ENCODE measurements around the gene STK17B. TPM values are rescaled to one million over a fixed set of nuclear protein-coding genes. Genes with fewer than 3 reads are reported as not detected.
"Not testable (repeated sequence)": the region's sequence is repeated elsewhere in the genome, so short reads cannot be mapped to it uniquely, and the experiment has no call there.

The STK17B gene
- total RNA-seq, 1 donor, result 114 TPM

DNA sequence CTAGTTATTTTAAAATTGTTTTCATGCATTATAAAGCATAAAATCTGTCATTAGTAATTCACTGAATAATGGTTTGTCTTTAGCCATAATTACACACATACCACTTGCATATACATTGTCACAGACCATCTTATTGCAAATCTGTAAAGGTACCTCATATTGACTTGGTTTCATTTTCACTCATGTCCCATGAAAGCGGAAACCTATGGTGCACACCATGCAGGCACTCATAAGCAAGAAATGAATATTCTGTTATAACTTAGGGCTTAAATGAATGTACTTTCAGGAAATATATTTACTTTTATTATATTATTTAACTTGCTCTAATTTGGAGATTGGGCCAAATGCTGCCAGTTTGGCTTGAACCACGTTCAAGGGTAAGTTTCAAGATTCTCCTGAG, 29.2 kb upstream of the STK17B start:
- H3K4me3 ChIP-seq (ENCODE audit: low read depth, low read length), result no peak overlapping the region
- no peak for DNase-seq (ENCODE audit: low read depth)
- TF ChIP-seq, protein P1, sequence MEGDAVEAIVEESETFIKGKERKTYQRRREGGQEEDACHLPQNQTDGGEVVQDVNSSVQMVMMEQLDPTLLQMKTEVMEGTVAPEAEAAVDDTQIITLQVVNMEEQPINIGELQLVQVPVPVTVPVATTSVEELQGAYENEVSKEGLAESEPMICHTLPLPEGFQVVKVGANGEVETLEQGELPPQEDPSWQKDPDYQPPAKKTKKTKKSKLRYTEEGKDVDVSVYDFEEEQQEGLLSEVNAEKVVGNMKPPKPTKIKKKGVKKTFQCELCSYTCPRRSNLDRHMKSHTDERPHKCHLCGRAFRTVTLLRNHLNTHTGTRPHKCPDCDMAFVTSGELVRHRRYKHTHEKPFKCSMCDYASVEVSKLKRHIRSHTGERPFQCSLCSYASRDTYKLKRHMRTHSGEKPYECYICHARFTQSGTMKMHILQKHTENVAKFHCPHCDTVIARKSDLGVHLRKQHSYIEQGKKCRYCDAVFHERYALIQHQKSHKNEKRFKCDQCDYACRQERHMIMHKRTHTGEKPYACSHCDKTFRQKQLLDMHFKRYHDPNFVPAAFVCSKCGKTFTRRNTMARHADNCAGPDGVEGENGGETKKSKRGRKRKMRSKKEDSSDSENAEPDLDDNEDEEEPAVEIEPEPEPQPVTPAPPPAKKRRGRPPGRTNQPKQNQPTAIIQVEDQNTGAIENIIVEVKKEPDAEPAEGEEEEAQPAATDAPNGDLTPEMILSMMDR (IDR thresholded peaks at IDR 0.05; ENCODE audit: insufficient read depth, low read length), result no peak

DNA sequence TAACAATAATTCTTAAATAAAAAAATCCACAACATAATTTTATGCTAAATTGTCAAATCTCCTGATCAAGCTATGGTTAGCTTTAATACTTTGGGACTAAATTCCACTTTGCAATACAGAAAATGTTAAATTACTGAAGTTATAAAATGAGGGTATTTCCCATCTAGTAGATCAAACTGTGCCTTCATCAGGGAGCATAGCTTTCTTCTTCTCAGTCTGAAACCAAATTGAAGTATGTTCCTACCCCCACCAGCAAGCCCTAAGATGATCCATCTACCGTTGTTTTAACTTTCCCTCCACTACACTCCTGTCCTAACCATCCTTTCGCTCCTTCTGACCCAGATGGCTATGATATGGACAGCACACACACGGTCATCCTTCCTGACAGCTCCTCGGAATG, 24.4 kb upstream of the STK17B start:
- no peak for DNase-seq (ENCODE audit: low read depth)
- H3K4me3 ChIP-seq (ENCODE audit: low read depth, low read length), result no peak overlapping the region
- TF ChIP-seq, protein P1 (IDR thresholded peaks at IDR 0.05; ENCODE audit: insufficient read depth, low read length), result no peak

DNA sequence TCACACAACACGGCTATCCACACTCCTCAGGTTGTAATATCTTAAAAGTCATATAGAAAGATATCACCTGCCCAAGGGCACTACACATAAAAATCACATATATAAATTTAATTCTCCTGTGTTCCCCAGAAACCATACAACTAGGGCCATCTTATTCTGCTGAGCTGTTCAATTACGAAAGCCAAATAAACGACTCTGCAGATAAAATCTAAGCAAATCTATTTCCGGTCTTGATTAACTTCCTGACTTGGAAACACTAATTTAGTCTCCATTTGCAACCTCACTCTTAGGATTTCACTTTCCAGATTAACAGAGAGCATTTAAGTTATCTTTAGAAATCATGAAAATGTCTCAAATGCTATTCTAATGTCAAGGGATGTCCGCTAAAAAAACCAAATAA, 23.9 kb upstream of the STK17B start:
- DNase-seq (ENCODE audit: low read depth), result no peak
- TF ChIP-seq, protein P1 (IDR thresholded peaks at IDR 0.05; ENCODE audit: insufficient read depth, low read length), result no peak
- H3K4me3 ChIP-seq (ENCODE audit: low read depth, low read length), result no peak overlapping the region

DNA sequence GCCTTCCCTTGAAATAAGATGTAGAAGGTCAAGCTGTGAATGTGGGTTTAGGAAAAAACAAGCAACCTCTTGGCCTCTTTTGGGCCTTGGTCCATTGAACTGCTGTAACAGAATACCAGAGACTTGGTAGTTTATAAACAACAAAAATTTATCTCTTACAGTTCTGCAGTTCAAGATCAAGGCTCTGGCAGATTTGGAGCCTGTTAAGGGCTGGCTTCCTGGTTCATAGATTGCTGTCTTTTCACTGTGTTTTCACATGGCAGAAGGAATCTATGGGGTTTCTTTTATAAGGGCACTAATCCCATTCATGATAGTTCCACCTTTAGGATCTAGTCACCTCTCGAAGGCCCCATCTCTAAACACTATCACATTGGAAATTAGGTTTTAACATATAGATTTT, 20.2 kb upstream of the STK17B start:
- H3K4me3 ChIP-seq (ENCODE audit: low read depth, low read length), result no peak overlapping the region
- TF ChIP-seq, protein P1 (IDR thresholded peaks at IDR 0.05; ENCODE audit: insufficient read depth, low read length), result no peak
- DNase-seq (ENCODE audit: low read depth), result no peak

DNA sequence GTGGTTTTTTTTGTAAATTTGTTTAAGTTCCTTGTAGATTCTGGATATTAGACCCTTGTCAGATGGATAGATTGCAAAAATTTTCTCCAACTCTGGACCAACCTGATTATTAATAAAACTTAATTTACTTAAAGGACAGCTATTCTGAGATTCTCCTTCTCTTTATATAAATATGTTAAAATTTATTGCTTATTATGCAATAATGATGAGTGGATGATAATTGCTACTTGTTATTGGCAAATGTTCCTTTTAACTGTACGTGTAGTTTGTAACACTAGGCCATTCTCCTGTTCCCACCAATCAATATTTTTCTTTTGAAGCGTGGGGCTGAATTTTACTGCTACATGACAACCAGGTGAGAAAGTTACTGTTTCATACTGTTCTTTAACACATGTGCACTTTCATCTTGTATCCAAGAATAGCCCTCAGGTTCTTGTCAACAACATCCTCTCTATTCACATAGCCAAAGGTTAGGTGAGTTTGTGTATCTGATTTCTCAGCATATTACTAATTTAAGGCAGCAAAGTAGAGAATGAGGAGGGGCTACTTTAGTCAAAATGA, 16.6 kb upstream of the STK17B start:
- H3K4me3 ChIP-seq (ENCODE audit: low read depth, low read length), result no peak overlapping the region
- TF ChIP-seq, protein P1 (IDR thresholded peaks at IDR 0.05; ENCODE audit: insufficient read depth, low read length), result no peak
- DNase-seq (ENCODE audit: low read depth), result no peak

DNA sequence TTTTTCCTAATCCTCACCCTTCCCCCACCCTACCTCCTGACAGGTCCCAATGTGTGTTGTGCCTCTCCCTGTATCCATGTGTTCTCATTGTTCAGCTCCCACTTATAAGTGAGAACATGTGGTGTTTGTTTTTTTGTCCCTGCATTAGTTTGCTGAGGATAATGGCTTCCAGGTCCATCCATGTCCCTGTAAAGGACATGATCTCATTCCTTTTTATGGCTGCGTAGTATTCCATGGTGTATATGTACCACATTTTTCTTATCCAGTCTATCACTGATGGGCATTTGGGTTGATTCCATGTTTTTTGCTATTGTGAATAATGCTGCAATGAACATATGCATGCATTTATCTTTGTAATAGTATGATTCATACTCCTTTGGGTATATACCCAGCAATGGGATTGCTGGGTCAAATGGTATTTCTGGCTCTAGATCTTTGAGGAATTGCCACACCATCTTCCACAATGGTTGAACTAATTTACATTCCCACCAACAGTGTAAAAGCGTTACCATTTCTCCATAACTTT, 15.9 kb upstream of the STK17B start:
- not testable (repeated sequence) for DNase-seq (ENCODE audit: low read depth); H3K4me3 ChIP-seq (ENCODE audit: low read depth, low read length)

DNA sequence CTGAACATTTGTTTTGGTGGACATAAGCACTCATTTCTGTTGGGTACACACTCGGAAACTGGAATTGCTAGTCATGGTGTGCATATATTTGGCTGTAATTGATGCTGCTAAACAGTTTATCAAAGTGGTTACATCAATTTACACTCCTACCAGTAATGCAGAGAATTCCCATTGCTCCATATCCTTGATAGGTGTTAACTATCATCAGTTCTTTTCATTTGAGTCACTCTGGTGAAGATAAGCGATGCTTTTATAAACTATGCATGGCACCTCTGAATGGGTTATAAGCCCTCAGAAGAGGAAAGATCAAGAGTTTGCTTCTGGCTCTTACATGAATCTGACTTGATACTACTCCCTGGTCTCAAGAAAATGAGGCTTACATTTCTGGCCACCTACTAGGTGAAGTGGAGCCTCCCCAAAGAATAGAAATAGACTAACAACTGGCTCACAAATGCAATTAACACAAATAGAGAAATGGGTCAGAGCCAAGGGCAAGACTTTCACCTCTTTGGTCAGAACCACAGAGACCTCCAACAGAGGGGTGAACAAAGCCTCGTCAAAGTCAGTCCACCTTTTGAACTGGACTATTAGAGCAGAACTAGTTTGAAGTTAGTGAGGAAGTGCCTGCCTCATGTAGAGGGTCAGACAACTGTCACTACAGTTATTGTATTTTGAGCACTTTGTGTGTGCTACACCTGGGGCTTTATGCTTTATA, 15.0 kb upstream of the STK17B start:
- no peak overlapping the region for H3K4me3 ChIP-seq (ENCODE audit: low read depth, low read length)
- TF ChIP-seq, protein P1 (IDR thresholded peaks at IDR 0.05; ENCODE audit: insufficient read depth, low read length), result no peak
- DNase-seq (ENCODE audit: low read depth), result no peak
